ENCODE data around the gene DNHD1.
"Not testable (repeated sequence)": the region's sequence is repeated elsewhere in the genome, so short reads cannot be mapped to it uniquely, and the experiment has no call there.

The DNHD1 gene

GRCh38 chr11:6480299-6480914 lies 16.7 kb upstream of the DNHD1 start:
- no peak for DNase-seq

- DNase-seq = peak; percentile 88 to 92
Observed at GRCh38 chr11:6481012-6481923, 15.8 kb upstream of the DNHD1 start, which contains the start of the genes ARFIP2 and TIMM10B. ARFIP2 (minus strand) TSS chr11:6481331; CDS start chr11:6480421, 910 bp downstream. TIMM10B (plus strand) TSS chr11:6481501; CDS start chr11:6481517, 16 bp downstream.

GRCh38 chr11:6481924-6482275 lies 15.2 kb upstream of the DNHD1 start:
- DNase-seq = no peak

GRCh38 chr11:6482441-6482840 lies 14.6 kb upstream of the DNHD1 start:
- DNase-seq = no peak

GRCh38 chr11:6483015-6483414 lies 14.1 kb upstream of the DNHD1 start:
- DNase-seq = no peak

GRCh38 chr11:6485661-6486060 lies 11.4 kb upstream of the DNHD1 start:
- no peak for DNase-seq

- DNase-seq = no peak
Observed at GRCh38 chr11:6486256-6486655, 10.8 kb upstream of the DNHD1 start.

GRCh38 chr11:6486938-6487337 lies 10.1 kb upstream of the DNHD1 start:
- no peak for DNase-seq

GRCh38 chr11:6488342-6488741 lies 8.7 kb upstream of the DNHD1 start:
- DNase-seq = no peak

GRCh38 chr11:6488821-6489220 lies 8.3 kb upstream of the DNHD1 start:
- no peak for DNase-seq

GRCh38 chr11:6489306-6489705 lies 7.8 kb upstream of the DNHD1 start:
- no peak for DNase-seq

GRCh38 chr11:6498121-6498520 lies 1.0 kb downstream of the DNHD1 start:
- DNase-seq = no peak

- no peak for DNase-seq
Observed at GRCh38 chr11:6498544-6498943, 1.5 kb downstream of the DNHD1 start.

GRCh38 chr11:6502382-6502781 lies 5.3 kb downstream of the DNHD1 start:
- DNase-seq = no peak

GRCh38 chr11:6504166-6504565 lies 7.1 kb downstream of the DNHD1 start:
- no peak for DNase-seq

GRCh38 chr11:6505577-6506240 lies 8.6 kb downstream of the DNHD1 start:
- DNase-seq = peak; percentile 45 to 48

GRCh38 chr11:6516865-6517264 lies 19.8 kb downstream of the DNHD1 start:
- no peak for DNase-seq

- DNase-seq = no peak
Observed at GRCh38 chr11:6520265-6520664, 23.2 kb downstream of the DNHD1 start.

- DNase-seq = not testable (repeated sequence)
Observed at GRCh38 chr11:6521946-6522345, 24.9 kb downstream of the DNHD1 start.

- no peak for DNase-seq
Observed at GRCh38 chr11:6523253-6523652, 26.2 kb downstream of the DNHD1 start.

GRCh38 chr11:6526411-6527135 lies 29.5 kb downstream of the DNHD1 start:
- no peak for DNase-seq

- DNase-seq = no peak
Observed at GRCh38 chr11:6529266-6529665, 32.2 kb downstream of the DNHD1 start.

- no peak for DNase-seq
Observed at GRCh38 chr11:6530848-6531247, 33.8 kb downstream of the DNHD1 start.

Data from NCI-H524 (cell line).